HepG2 (cell line): Measurements from ENCODE around the gene KDM4F. TPM values are rescaled to one million over a fixed set of nuclear protein-coding genes. Genes with fewer than 3 reads are reported as not detected.

Source experiments
- ATAC-seq: fragments of 200-7000 bp; cut with Tn5 transposase; 3 replicates; pipeline ENCODE4 v1.9.1; 2020; ENCODE audit warnings: mild to moderate bottlenecking, moderate library complexity
- BruUV-seq: library from RNA; stranded (reverse); fragments of 400-500 nt; replicated peaks from 2 replicates; lab custom pipeline; 2021; lab: Mats Ljungman, UMichigan
- CTCF ChIA-PET: fragments of 300-600 bp; formaldehyde crosslinking; extraction: SDS; loops from one replicate; lab custom pipeline; 2021; ENCODE audit warnings: low total read pairs, inconsistent platforms, low intra/inter-chr PET ratio; lab: Yijun Ruan, JAX
- POLR2A ChIA-PET: fragments of 350-600 bp; sonication (Branson Sonifier 250); formaldehyde crosslinking; loops from one replicate; lab custom pipeline; 2020; ENCODE audit warnings: antibody characterized with exemption, inconsistent platforms; lab: Yijun Ruan, JAX
- DNase-seq: peaks from one replicate; pipeline ENCODE4 v3.0.0-alpha.2; 2015; ENCODE audit warnings: low spot score
- FAIRE-seq: peaks from 3 replicates; lab custom pipeline; 2011; peaks lifted over from hg19 to GRCh38; lab: Jason Lieb, UNC
- H2AFZ ChIP-seq: one replicate; pipeline ENCODE4 v1.6.1; 2011; ENCODE audit warnings: low read length, inconsistent platforms
- H3K27ac ChIP-seq: fragments of 300-600 bp; 3 replicates; pipeline ENCODE4 v1.8.0; 2011; ENCODE audit warnings: mixed run types, mild to moderate bottlenecking, mixed read lengths, low read length, inconsistent platforms; ENCODE audit not compliant: insufficient read depth; ENCODE audit errors: extremely low read length
- H3K27me3 ChIP-seq, 2 experiments: fragments of 200-600 bp in 1 of 2; 2 replicates in 1 of 2; 3 replicates in 1 of 2; pipeline versions ENCODE4 v1.6.0 to v1.8.0; 2011; ENCODE audit warnings: low read length in 2 of 2, mild to moderate bottlenecking in 2 of 2, moderate library complexity in 2 of 2, inconsistent platforms in 1 of 2; ENCODE audit not compliant: insufficient read depth in 2 of 2, control insufficient read depth in 1 of 2
- H3K36me3 ChIP-seq, 2 experiments: fragments of 200-600 bp in 1 of 2; replicated peaks in 1 of 2; 2 replicates in 1 of 2; 3 replicates in 1 of 2; pipeline versions ENCODE4 v1.5.1 to v1.8.0; 2011; ENCODE audit warnings: low read length in 2 of 2, inconsistent platforms in 1 of 2; ENCODE audit not compliant: insufficient read depth in 2 of 2, control insufficient read depth in 1 of 2
- H3K4me1 ChIP-seq: 2 replicates; pipeline ENCODE4 v1.5.1; 2012; ENCODE audit warnings: low read length, inconsistent platforms; ENCODE audit not compliant: insufficient read depth
- H3K4me2 ChIP-seq: 2 replicates; pipeline ENCODE4 v1.6.0; 2011; ENCODE audit warnings: low read depth, low read length, inconsistent platforms
- H3K4me3 ChIP-seq, 3 experiments: fragments of 200-600 bp in 1 of 3; sonication (generic), shearing (Covaris generic) in 1 of 3; replicated peaks in 1 of 3; 2 replicates each; pipeline ENCODE4 v1.5.1; 2011 to 2016; ENCODE audit warnings: low read length in 3 of 3, inconsistent platforms in 2 of 3, low read depth in 2 of 3, mild to moderate bottlenecking in 2 of 3, control low read depth in 1 of 3, mixed read lengths in 1 of 3; ENCODE audit not compliant: insufficient read depth in 1 of 3
- H3K79me2 ChIP-seq: one replicate; pipeline ENCODE4 v1.6.1; 2011; ENCODE audit warnings: low read length, inconsistent platforms; ENCODE audit not compliant: insufficient read depth
- H3K9ac ChIP-seq: 2 replicates; pipeline ENCODE4 v1.6.0; 2011; ENCODE audit warnings: mild to moderate bottlenecking, low read depth, low read length, inconsistent platforms; ENCODE audit not compliant: insufficient read depth
- H3K9me3 ChIP-seq: 2 replicates; pipeline ENCODE4 v1.5.1; 2012; ENCODE audit warnings: mild to moderate bottlenecking, low read length
- H4K20me1 ChIP-seq: 2 replicates; pipeline ENCODE4 v1.6.0; 2011; ENCODE audit warnings: inconsistent platforms, mild to moderate bottlenecking, low read length, moderate library complexity; ENCODE audit not compliant: insufficient read depth
- ARNT2 ChIP-seq: sonication (generic); formaldehyde crosslinking; IDR thresholded peaks from 2 replicates; pipeline ENCODE4 v1.8.0; 2022; ENCODE audit warnings: mild to moderate bottlenecking, low read depth, missing genetic modification reagents, moderate library complexity
- BCL6 ChIP-seq: IDR thresholded peaks from 2 replicates; pipeline ENCODE4 v1.6.1; 2016; ENCODE audit warnings: missing genetic modification reagents, missing compliant biosample characterization
- DNMT1 ChIP-seq: sonication (generic); formaldehyde crosslinking; IDR thresholded peaks from 2 replicates; pipeline ENCODE4 v1.5.1; 2020; ENCODE audit warnings: mild to moderate bottlenecking, missing genetic modification reagents
- IKZF1 ChIP-seq: fragments of 450-650 bp; IDR thresholded peaks from 2 replicates; pipeline ENCODE4 v1.7.1; 2016
- PBX3 ChIP-seq: sonication (generic); formaldehyde crosslinking; IDR thresholded peaks from 2 replicates; pipeline ENCODE4 v1.8.1; 2023; ENCODE audit warnings: missing genetic modification reagents, inconsistent platforms, borderline replicate concordance
- POLR2AphosphoS5 ChIP-seq: IDR thresholded peaks from 2 replicates; pipeline ENCODE4 v1.6.1; 2012; ENCODE audit warnings: low read depth, low read length
- SKI ChIP-seq: fragments of 450-650 bp; IDR thresholded peaks from one replicate; pipeline ENCODE4 v1.6.1; 2018; ENCODE audit warnings: mild to moderate bottlenecking; ENCODE audit not compliant: partially characterized antibody
- ZBTB38 ChIP-seq: sonication (generic); formaldehyde crosslinking; IDR thresholded peaks from 2 replicates; pipeline ENCODE4 v1.5.1; 2020; ENCODE audit warnings: mild to moderate bottlenecking, missing genetic modification reagents
- ZFP1 ChIP-seq: IDR thresholded peaks from 2 replicates; pipeline ENCODE4 v1.6.1; 2016
- ZNF263 ChIP-seq: sonication (generic); formaldehyde crosslinking; IDR thresholded peaks from 2 replicates; pipeline ENCODE4 v1.4.0; 2020; ENCODE audit warnings: missing genetic modification reagents
- ZNF432 ChIP-seq: sonication (generic); formaldehyde crosslinking; IDR thresholded peaks from 2 replicates; pipeline ENCODE4 v1.5.0; 2020; ENCODE audit warnings: missing genetic modification reagents, mild to moderate bottlenecking, borderline replicate concordance
- ZNF572 ChIP-seq: sonication (generic); formaldehyde crosslinking; IDR thresholded peaks from 2 replicates; pipeline ENCODE4 v1.5.1; 2020; ENCODE audit warnings: mild to moderate bottlenecking, missing genetic modification reagents
- ZNF746 ChIP-seq: sonication (generic); formaldehyde crosslinking; IDR thresholded peaks from 2 replicates; pipeline ENCODE4 v1.8.0; 2022; ENCODE audit warnings: mild to moderate bottlenecking, missing genetic modification reagents
- ZNF780A ChIP-seq: sonication (generic); formaldehyde crosslinking; IDR thresholded peaks from 2 replicates; pipeline ENCODE4 v1.8.0; 2022; ENCODE audit warnings: mild to moderate bottlenecking, missing genetic modification reagents, moderate library complexity
- ZNF788 ChIP-seq: sonication (generic); formaldehyde crosslinking; IDR thresholded peaks from 2 replicates; pipeline ENCODE4 v1.5.0; 2020; ENCODE audit warnings: mild to moderate bottlenecking, missing genetic modification reagents, borderline replicate concordance
- ZSCAN25 ChIP-seq: sonication (generic); formaldehyde crosslinking; IDR thresholded peaks from 2 replicates; pipeline ENCODE4 v1.8.0; 2022; ENCODE audit warnings: mild to moderate bottlenecking, missing genetic modification reagents
- ZSCAN31 ChIP-seq: sonication (generic); formaldehyde crosslinking; IDR thresholded peaks from 2 replicates; pipeline ENCODE4 v1.5.0; 2020; ENCODE audit warnings: low read depth, mild to moderate bottlenecking, missing genetic modification reagents
- WGBS: methylation state at CpG from one replicate; pipeline ENCODE4 v1.1.6; 2017; ENCODE audit warnings: low lambda C conversion rate; 5-methylcytosine and 5-hydroxymethylcytosine counted together
- in situ Hi-C: cut with HindIII; loops from 2 replicates; pipeline ENCODE4 v1.10.0; 2017; ENCODE audit warnings: low pct_unique_long_range_greater_than_20kb; ENCODE audit not compliant: extremely low pct_ligation_motif_present
- intact Hi-C: fragments of 100-400 bp; cut with micrococcal nuclease; formaldehyde crosslinking; loops from one replicate; pipeline ENCODE4 v1.10.0; 2022; ENCODE audit not compliant: unreplicated experiment
- polyA plus RNA-seq, 8 experiments: library from polyadenylated mRNA; depleted of rRNA in 3 of 8; stranded (reverse) in 7 of 8; unstranded in 1 of 8; fragments of >200 nt; fragmentation: Illumina TruSeq in 4 of 8; extraction: Trizol in 4 of 8; gene quantifications; 2 replicates each; pipeline versions ENCODE4 v1.2.1 to v1.2.3, GENCODE V29; 2011 to 2016; ENCODE audit warnings: low read depth in 4 of 8, missing spikeins in 1 of 8, mixed read lengths in 1 of 8; ENCODE audit not compliant: insufficient read depth in 1 of 8
- total RNA-seq, 5 experiments: library from RNA; depleted of rRNA; stranded (reverse); fragments of >200 nt; fragmentation: Illumina TruSeq; extraction: Trizol; gene quantifications; 2 replicates each; pipeline ENCODE4 v1.2.3, GENCODE V29; 2016; ENCODE audit warnings: low read depth in 1 of 5
- TF ChIP-seq, protein P1 (sequence below): sonication (generic); formaldehyde crosslinking; conservative IDR thresholded peaks from 2 replicates; pipeline ENCODE4 v1.8.0; 2022; ENCODE audit warnings: low read depth, missing genetic modification reagents

KDM4F gene
- total and polyA plus RNA-seq, 2 of the 13 experiments (the other 11 are each of a cell fraction or from before 2014, with no cell fraction given), result not detected

DNA sequence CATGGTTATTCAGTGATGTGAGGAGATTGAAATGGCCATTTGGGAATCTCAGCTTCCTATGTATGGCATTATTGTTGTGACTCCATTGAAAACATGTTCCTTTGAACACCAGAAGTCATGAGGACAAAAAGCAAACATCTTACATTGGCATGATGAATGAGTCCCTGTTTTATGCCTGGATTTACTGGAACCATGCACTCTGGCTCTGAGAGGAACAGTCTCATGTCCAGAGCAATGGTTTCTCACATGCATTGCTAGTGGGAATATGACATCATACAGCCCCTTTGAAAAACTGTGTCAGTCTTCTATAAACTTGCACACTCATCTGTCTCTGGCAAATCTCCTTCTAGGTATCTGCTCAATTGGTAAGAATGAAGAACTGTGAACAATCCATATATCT lies 3.4 kb upstream of the KDM4F start:
- FAIRE-seq (no peak), DNase-seq (no peak), ATAC-seq (no peak)
- H3K9ac ChIP-seq, result no peak overlapping the region
- no peak for TF ChIP-seq ZNF788 (CRISPR knock-in tag)
- no peak for TF ChIP-seq PBX3 (CRISPR knock-in tag)
- TF ChIP-seq ZNF572 (CRISPR knock-in tag), result no peak
- no peak for TF ChIP-seq ZSCAN25 (CRISPR knock-in tag)
- no peak for TF ChIP-seq ZNF780A (CRISPR knock-in tag)
- in situ Hi-C loops, result no loop called here
- no peak overlapping the region for H3K4me3 ChIP-seq
- no peaks in the 10 kb centered on the region for H3K79me2 ChIP-seq
- peaks cover 0 to 4% of the 10 kb centered on the region in 2 experiments; a peak in 1 of 5 replicates for H3K27me3 ChIP-seq
- H3K4me1 ChIP-seq, result 0 out of 2 replicates have a peak, but pooled peaks cover under 1% of the 10 kb centered on the region
- no peak overlapping the region for H2AFZ ChIP-seq
- BruUV-seq, result no TSS peak
- POLR2A ChIA-PET, result no interaction called here
- CTCF ChIA-PET, result no interaction called here
- H3K27ac ChIP-seq, result no peak overlapping the region
- H4K20me1 ChIP-seq, result no peaks in the 10 kb centered on the region
- no peak overlapping the region for H3K4me2 ChIP-seq
- intact Hi-C loops, result no loop called here
- no peaks in the 10 kb centered on the region for H3K9me3 ChIP-seq
- H3K36me3 ChIP-seq, result no peaks in the 10 kb centered on the region

- intact Hi-C loops (no loop called here), in situ Hi-C loops (no loop called here)
- CTCF ChIA-PET, result no interaction called here
- ATAC-seq (peak; percentile 81), DNase-seq (no peak), FAIRE-seq (no peak)
- Histone ChIP-seq H3K27ac (no peak overlapping the region), H3K79me2 (no peaks in the 10 kb centered on the region), H4K20me1 (no peaks in the 10 kb centered on the region), H3K4me2 (no peak overlapping the region; the same call in 1 of the 2 replicates), H3K27me3 (no peaks in the 10 kb centered on the region), H2AFZ (no peak overlapping the region), H3K9ac (no peak overlapping the region), H3K9me3 (no peaks in the 10 kb centered on the region), H3K4me1 (0 out of 2 replicates have a peak, but pooled peaks cover 6% of the 10 kb centered on the region), H3K4me3 (no peak overlapping the region), H3K36me3 (no peaks in the 10 kb centered on the region)
- 24% methylated on average over 3 of the region's 22 CpGs for WGBS
- no TSS peak for BruUV-seq
- POLR2A ChIA-PET, result no interaction called here
- peak; percentile 93 for TF ChIP-seq ZBTB38 (CRISPR knock-in tag)
- no peak for TF ChIP-seq DNMT1
- TF ChIP-seq ZNF746 (CRISPR knock-in tag), result no peak
- peak; percentile 80 for TF ChIP-seq BCL6 (CRISPR knock-in tag)
- TF ChIP-seq ZFP1 (CRISPR knock-in tag), result no peak
- TF ChIP-seq ZNF263, result 0 out of 2 replicates have a peak, but pooled peaks have one; percentile 19
- TF ChIP-seq SKI, result no peak
- TF ChIP-seq, protein P1, sequence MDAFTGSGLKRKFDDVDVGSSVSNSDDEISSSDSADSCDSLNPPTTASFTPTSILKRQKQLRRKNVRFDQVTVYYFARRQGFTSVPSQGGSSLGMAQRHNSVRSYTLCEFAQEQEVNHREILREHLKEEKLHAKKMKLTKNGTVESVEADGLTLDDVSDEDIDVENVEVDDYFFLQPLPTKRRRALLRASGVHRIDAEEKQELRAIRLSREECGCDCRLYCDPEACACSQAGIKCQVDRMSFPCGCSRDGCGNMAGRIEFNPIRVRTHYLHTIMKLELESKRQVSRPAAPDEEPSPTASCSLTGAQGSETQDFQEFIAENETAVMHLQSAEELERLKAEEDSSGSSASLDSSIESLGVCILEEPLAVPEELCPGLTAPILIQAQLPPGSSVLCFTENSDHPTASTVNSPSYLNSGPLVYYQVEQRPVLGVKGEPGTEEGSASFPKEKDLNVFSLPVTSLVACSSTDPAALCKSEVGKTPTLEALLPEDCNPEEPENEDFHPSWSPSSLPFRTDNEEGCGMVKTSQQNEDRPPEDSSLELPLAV (CRISPR knock-in tag), result no peak
- TF ChIP-seq ZSCAN31 (CRISPR knock-in tag), result no peak
- no peak for TF ChIP-seq ZNF432
- TF ChIP-seq POLR2AphosphoS5, result no peak
- TF ChIP-seq IKZF1, result no peak
- TF ChIP-seq ARNT2 (CRISPR knock-in tag), result no peak
These were observed 1.5 kb downstream of the KDM4F start for GRCh38 chr11:95050595-95051202.
